K562 (cell line): Measurements from ENCODE around the gene PANX1. TPM values are rescaled to one million over a fixed set of nuclear protein-coding genes. Genes with fewer than 3 reads are reported as not detected.

Experiments
- CXXC5 ChIP-seq: fragments of 250-450 bp; sonication (Bioruptor Pico); IDR thresholded peaks from 2 replicates; pipeline ENCODE4 v1.8.0; 2022; ENCODE audit warnings: inconsistent platforms, mild to moderate bottlenecking, moderate library complexity
- PRPF4 ChIP-seq: fragments of 200-400 bp; formaldehyde crosslinking; IDR thresholded peaks from one replicate; pipeline ENCODE4 v1.6.1; 2017; ENCODE audit warnings: low read length, low read depth, mild to moderate bottlenecking; ENCODE audit not compliant: insufficient read depth, poor library complexity, severe bottlenecking
- ZNF561 ChIP-seq: fragments of 450-650 bp; formaldehyde crosslinking; conservative IDR thresholded peaks from 2 replicates; pipeline ENCODE4 v1.4.0; 2020; ENCODE audit warnings: mild to moderate bottlenecking, moderate library complexity
- polyA plus RNA-seq, 8 experiments: library from polyadenylated mRNA; depleted of rRNA in 4 of 8; stranded (reverse) in 5 of 8; unstranded in 3 of 8; fragments of >200 nt; fragmentation: Nextera tagmentation in 2 of 8; fragmentation: Illumina TruSeq in 1 of 8; extraction: Ambion mirVana in 2 of 8; extraction: Trizol in 1 of 8; gene quantifications; 2 replicates each; pipeline versions ENCODE4 v1.2.1 to v1.2.3, GENCODE V29; 2011 to 2014; ENCODE audit warnings: inconsistent platforms in 1 of 8, missing spikeins in 1 of 8
- total RNA-seq, 7 experiments: library from RNA; depleted of rRNA in 6 of 7; stranded (reverse); fragments of >200 nt in 6 of 7; fragmentation: Illumina TruSeq in 2 of 7; extraction: Trizol in 2 of 7; gene quantifications; 2 replicates each; pipeline versions ENCODE4 v1.2.1 to v1.2.3, GENCODE V29; 2011 to 2021; ENCODE audit warnings: low replicate concordance in 1 of 7
- TF ChIP-seq, protein P1 (sequence below): IDR thresholded peaks from 2 replicates; pipeline ENCODE4 v1.6.1; 2011; ENCODE audit warnings: borderline replicate concordance, low read depth, mild to moderate bottlenecking, moderate library complexity, low read length; ENCODE audit not compliant: insufficient read depth, poor library complexity, severe bottlenecking
- TF ChIP-seq, protein P2 (sequence below), 2 experiments: fragments of 450-650 bp in 1 of 2; sonication (generic) in 1 of 2; formaldehyde crosslinking in 1 of 2; IDR thresholded peaks in 1 of 2; conservative IDR thresholded peaks in 1 of 2; 2 replicates each; pipeline versions ENCODE4 v1.6.1 to v1.8.1; 2016 to 2023; ENCODE audit warnings: mild to moderate bottlenecking in 2 of 2, moderate library complexity in 2 of 2, inconsistent platforms in 1 of 2, missing genetic modification reagents in 1 of 2

Gene PANX1
- total and polyA plus RNA-seq, 9 of the 15 experiments (the other 6 are each of a cell fraction or from before 2014, with no cell fraction given) = 1.9 to 14.8 (median 10.1) TPM

DNA sequence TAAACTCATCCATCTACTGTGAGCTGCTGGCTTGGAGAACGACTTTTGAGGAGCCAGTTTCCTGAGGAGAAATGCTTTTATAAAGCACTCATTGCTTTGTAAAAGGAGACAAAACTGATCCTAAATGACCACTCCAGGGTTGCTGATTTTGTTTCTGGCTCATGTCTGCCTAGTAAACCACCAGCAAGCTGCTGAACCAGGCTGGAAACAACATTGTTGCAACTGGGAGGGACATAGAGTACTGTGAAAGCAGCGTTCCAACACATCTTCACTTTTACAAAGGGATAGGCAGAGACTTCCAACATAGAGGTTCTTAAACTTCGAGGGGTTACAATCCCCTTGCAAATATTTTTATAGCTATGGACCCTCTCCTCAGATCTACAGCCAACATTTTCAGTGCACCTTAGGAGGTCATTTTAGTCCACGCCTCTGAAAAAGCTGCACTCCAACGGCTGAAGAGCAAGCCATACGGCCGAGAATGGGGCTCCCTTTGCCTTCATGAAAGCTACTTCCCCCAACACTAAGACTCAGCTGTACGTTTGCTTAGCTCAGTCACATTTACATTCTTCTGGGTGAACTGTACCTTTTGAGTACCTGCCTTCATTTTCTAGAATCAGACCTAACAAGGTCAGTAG, 54.7 kb downstream of the PANX1 start (continued):
- TF ChIP-seq, protein P1, sequence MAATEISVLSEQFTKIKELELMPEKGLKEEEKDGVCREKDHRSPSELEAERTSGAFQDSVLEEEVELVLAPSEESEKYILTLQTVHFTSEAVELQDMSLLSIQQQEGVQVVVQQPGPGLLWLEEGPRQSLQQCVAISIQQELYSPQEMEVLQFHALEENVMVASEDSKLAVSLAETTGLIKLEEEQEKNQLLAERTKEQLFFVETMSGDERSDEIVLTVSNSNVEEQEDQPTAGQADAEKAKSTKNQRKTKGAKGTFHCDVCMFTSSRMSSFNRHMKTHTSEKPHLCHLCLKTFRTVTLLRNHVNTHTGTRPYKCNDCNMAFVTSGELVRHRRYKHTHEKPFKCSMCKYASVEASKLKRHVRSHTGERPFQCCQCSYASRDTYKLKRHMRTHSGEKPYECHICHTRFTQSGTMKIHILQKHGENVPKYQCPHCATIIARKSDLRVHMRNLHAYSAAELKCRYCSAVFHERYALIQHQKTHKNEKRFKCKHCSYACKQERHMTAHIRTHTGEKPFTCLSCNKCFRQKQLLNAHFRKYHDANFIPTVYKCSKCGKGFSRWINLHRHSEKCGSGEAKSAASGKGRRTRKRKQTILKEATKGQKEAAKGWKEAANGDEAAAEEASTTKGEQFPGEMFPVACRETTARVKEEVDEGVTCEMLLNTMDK = no peak
- TF ChIP-seq PRPF4 (no peak), CXXC5 (CRISPR knock-in tag) (no peak), ZNF561 (CRISPR knock-in tag) (no peak)
- TF ChIP-seq, protein P2, sequence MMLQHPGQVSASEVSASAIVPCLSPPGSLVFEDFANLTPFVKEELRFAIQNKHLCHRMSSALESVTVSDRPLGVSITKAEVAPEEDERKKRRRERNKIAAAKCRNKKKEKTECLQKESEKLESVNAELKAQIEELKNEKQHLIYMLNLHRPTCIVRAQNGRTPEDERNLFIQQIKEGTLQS (IDR thresholded peaks at IDR 0.05) = no peak
- TF ChIP-seq, protein P2 (CRISPR knock-in tag; conservative IDR thresholded peaks at IDR 0.05) = no peak
- TF ChIP-seq, all 486 proteins: peak for 0
